GM18861 (cell line): Measurements from ENCODE around the gene XCR1.
"Not testable (repeated sequence)": the region's sequence is repeated elsewhere in the genome, so short reads cannot be mapped to it uniquely, and the experiment has no call there.

Source experiments
- ATAC-seq: cut with Tn5 transposase; IDR thresholded peaks from one replicate; pipeline ENCODE4 v1.9.1; 2021; ENCODE audit not compliant: unreplicated experiment

XCR1 gene, protein sequence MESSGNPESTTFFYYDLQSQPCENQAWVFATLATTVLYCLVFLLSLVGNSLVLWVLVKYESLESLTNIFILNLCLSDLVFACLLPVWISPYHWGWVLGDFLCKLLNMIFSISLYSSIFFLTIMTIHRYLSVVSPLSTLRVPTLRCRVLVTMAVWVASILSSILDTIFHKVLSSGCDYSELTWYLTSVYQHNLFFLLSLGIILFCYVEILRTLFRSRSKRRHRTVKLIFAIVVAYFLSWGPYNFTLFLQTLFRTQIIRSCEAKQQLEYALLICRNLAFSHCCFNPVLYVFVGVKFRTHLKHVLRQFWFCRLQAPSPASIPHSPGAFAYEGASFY

GRCh38 chr3:46027021-46027705 lies at the start of gene XCR1:
Gene XCR1, minus strand, starts transcription at chr3:46027483. Its CDS starts 5,536 bp downstream, at chr3:46021947.
- ATAC-seq: no peak

DNA sequence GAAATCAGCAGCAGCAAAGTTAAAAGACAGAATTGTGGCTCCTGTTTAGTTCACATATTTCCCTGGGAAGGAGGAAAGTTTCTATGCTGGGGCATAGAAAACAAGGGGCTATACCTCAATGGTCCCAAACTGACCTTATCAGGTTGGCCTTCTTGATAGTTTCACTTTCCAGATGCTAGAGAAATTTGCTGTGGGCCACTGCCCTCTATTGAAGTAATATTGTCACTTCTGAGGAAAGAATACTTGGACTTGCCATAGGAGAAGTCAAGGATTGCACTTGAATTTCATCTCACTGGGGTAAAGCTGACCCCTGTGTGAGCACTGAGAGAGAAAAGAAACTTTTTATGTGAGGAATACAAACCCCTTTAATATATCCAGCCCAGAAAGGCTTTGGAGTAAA lies 49.3 kb upstream of the XCR1 start:
- ATAC-seq: no peak

DNA sequence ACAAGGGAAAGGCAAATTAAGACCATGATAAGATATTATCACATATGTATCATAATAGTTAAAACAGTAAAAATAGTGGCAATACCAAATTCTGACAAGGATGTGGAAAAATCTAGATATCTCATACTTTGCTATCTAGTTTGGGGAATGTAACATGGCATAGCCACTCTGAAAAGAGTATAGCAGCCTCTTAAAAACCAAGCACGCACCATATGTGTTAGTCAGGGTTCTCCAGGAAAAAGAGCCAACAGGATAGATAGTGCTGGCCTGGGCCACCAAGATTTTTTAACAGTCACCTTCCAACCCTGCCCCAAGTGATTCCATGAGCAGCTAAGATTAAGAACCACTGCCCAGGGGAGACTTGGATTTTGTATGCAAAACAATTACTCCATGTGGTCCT lies 48.5 kb upstream of the XCR1 start:
- ATAC-seq: no peak

- no peak for ATAC-seq
Measured at GRCh38 chr3:46071222-46071858, 44.1 kb upstream of the XCR1 start.

GRCh38 chr3:46070595-46071093 lies 43.4 kb upstream of the XCR1 start:
- no peak for ATAC-seq

DNA sequence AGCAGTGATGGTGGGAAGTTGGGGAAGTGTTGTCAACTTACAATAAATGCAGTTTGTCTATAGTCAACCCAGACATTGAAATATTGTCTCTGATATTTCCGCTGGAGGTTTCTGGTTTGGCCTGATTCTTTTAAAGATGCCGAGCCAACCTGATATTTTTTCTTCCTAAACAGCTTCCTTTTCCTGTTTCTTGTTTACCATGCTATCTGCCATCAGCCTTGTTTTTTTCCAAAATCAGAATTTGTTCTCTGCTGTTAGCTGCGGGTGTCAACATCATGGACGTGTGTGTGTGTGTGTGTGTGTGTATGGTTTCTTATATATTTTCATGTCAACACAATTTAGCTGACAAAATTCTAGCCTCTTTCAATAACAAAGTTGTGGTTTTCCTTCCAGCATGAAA lies 41.2 kb upstream of the XCR1 start:
- ATAC-seq: no peak

- no peak for ATAC-seq
Measured at GRCh38 chr3:46067401-46067800, 40.1 kb upstream of the XCR1 start.

DNA sequence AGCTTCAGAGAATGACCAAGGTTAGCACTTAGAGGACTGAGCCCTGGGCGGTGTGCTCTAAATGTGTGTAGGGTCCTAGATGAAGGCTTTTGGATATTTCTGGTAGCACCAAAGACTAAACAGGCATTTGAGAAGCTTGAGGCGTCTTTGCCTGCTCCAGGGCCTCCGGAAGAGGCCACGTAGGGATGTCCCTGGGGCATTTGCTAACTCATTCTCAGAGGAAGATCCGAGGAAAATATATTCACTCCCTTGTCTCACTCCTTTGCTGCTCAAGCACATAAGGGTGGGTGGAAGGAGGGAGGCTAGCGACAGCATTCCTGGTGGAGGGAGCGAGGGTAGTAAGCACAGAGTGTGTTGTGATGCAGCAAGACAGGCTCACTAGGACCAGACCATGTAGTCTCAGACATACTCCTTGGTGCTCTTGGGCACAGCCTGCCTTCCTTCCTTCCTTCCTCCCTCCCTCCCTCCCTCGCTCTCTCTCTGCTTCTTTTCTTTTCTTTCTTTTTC lies 38.5 kb upstream of the XCR1 start:
- no peak for ATAC-seq

GRCh38 chr3:46065294-46065705 lies 38.0 kb upstream of the XCR1 start:
- no peak for ATAC-seq

DNA sequence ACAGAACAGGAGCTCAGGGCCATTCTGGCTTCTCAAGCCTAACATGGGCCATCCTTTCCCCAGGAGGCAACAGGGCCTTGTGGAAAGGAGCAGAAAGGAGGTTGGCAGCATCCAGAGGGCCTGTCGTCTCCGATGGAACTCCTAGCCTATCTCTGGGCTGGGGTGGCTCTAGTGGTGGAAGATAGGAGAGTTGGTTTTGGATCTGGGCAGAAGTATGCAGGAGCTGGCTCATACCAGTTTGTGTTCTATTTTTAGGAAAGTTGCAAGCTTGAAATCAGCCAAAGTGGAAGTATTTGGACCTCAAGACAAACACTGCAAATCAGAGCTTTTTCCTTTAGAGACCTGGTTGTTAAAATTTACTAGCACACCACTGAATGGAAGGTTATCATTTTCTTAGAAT lies 35.4 kb upstream of the XCR1 start:
- no peak for ATAC-seq

GRCh38 chr3:46061887-46062286 lies 34.6 kb upstream of the XCR1 start:
- ATAC-seq: no peak

DNA sequence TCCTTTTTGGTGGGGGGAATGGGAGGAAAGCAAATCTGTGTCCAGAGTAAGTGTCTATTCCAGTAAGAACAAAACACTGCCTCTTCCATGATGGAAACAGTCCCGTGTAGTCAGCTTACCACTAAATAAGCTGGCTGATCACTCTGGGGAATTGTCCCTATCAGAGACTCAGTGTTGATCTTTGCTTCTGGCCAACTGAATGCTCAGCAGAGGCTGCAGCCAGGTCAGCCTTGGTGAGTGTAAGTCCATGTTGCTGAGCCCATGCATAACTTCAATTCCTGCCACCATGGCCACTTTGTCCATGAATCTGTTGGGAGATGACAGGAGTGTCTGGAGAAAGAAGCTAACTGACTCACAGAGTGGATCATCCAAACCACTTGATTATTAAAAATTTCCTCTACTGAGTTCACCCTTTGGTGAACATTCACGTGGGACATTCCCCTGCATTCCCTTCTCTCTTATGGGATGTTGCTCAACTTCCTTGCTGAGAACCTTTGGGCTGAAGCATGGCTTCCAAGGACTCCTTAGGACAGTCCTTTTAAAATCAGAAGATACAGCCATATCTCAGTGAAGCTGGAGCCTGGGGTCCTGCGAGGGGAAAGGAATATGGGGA lies 33.9 kb upstream of the XCR1 start:
- no peak for ATAC-seq

GRCh38 chr3:46060551-46060950 lies 33.3 kb upstream of the XCR1 start:
- ATAC-seq: no peak

GRCh38 chr3:46059432-46059831 lies 32.1 kb upstream of the XCR1 start:
- no peak for ATAC-seq

GRCh38 chr3:46058981-46059380 lies 31.7 kb upstream of the XCR1 start:
- no peak for ATAC-seq

DNA sequence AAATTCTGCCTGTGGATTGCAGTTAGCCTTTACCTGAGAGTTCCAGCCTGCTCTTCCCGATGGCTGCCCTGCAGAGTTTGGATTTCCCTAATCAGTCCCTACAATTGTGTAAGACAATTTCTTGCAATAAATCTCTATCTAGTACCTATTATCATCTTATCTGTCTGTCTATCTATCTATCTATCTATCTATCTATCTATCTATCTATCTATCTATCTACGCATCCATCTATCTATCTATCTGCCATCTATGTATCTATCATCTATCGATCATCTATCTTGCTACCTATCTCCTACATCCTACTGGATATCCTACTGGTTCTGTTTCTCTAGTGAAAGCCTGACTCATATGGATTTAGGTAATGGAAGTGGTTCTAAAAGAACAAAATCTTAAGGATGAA lies 30.4 kb upstream of the XCR1 start:
- no peak for ATAC-seq

- no peak for ATAC-seq
Measured at GRCh38 chr3:46056686-46057085, 29.4 kb upstream of the XCR1 start.

- ATAC-seq: not testable (repeated sequence)
Measured at GRCh38 chr3:46053761-46054515, 26.7 kb upstream of the XCR1 start.

DNA sequence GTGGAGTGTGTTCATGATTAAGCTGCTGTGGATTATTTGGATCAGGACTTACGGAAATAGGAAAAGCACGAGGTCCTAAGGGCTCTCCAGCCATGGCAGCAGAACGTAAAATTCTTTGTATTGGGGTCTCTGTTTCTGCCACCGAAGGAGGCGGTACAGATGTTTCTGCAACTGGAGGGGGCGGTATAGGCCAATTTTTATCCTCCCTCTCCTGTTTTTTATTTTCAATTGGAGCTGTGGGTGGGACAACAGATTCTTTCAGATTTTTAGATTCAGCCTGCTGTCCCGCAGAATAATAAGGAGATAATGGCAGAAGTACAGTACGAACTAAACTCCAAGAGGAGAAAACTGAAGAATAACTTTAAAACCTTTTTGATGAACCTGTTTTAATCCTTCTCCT lies 26.0 kb upstream of the XCR1 start:
- not testable (repeated sequence) for ATAC-seq

DNA sequence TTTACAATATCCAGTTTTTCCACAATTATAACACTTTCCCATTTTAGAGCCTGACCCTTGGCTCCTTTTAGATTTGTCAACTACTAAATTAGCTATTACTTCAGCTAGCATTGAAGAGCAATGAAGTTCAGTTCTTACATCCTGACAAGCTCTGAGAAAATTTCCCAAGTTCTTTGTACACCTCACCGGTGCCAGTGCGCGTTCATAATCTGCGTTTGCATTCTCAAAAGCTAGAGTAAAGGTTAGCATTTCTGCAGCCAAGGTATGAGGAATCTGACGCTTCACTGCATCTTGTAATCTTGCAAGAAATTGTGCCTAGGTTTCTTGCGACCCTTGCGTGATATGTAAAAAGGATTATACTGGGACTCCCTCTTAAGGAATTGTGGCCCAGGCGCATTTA lies 25.2 kb upstream of the XCR1 start:
- ATAC-seq: no peak

- ATAC-seq: no peak
Measured at GRCh38 chr3:46049093-46049492, 21.8 kb upstream of the XCR1 start.
